HepG2 (cell line): ENCODE results near the gene POLDIP3. TPM values are rescaled to one million over a fixed set of nuclear protein-coding genes. Genes with fewer than 3 reads are reported as not detected.

Experiments used
- ATAC-seq: fragments of 200-7000 bp; cut with Tn5 transposase; 3 replicates; pipeline ENCODE4 v1.9.1; 2020; ENCODE audit warnings: mild to moderate bottlenecking, moderate library complexity
- BruUV-seq: library from RNA; stranded (reverse); fragments of 400-500 nt; replicated peaks from 2 replicates; lab custom pipeline; 2021; lab: Mats Ljungman, UMichigan
- CTCF ChIA-PET: fragments of 300-600 bp; formaldehyde crosslinking; extraction: SDS; loops from one replicate; lab custom pipeline; 2021; ENCODE audit warnings: low total read pairs, inconsistent platforms, low intra/inter-chr PET ratio; lab: Yijun Ruan, JAX
- POLR2A ChIA-PET: fragments of 350-600 bp; sonication (Branson Sonifier 250); formaldehyde crosslinking; loops from one replicate; lab custom pipeline; 2020; ENCODE audit warnings: antibody characterized with exemption, inconsistent platforms; lab: Yijun Ruan, JAX
- DNase-seq: peaks from one replicate; pipeline ENCODE4 v3.0.0-alpha.2; 2015; ENCODE audit warnings: low spot score
- FAIRE-seq: peaks from 3 replicates; lab custom pipeline; 2011; peaks lifted over from hg19 to GRCh38; lab: Jason Lieb, UNC
- H2AFZ ChIP-seq: one replicate; pipeline ENCODE4 v1.6.1; 2011; ENCODE audit warnings: low read length, inconsistent platforms
- H3K27ac ChIP-seq: fragments of 300-600 bp; 3 replicates; pipeline ENCODE4 v1.8.0; 2011; ENCODE audit warnings: mixed run types, mild to moderate bottlenecking, mixed read lengths, low read length, inconsistent platforms; ENCODE audit not compliant: insufficient read depth; ENCODE audit errors: extremely low read length
- H3K27me3 ChIP-seq, 2 experiments: fragments of 200-600 bp in 1 of 2; 2 replicates in 1 of 2; 3 replicates in 1 of 2; pipeline versions ENCODE4 v1.6.0 to v1.8.0; 2011; ENCODE audit warnings: low read length in 2 of 2, mild to moderate bottlenecking in 2 of 2, moderate library complexity in 2 of 2, inconsistent platforms in 1 of 2; ENCODE audit not compliant: insufficient read depth in 2 of 2, control insufficient read depth in 1 of 2
- H3K36me3 ChIP-seq, 2 experiments: fragments of 200-600 bp in 1 of 2; replicated peaks in 1 of 2; 2 replicates in 1 of 2; 3 replicates in 1 of 2; pipeline versions ENCODE4 v1.5.1 to v1.8.0; 2011; ENCODE audit warnings: low read length in 2 of 2, inconsistent platforms in 1 of 2; ENCODE audit not compliant: insufficient read depth in 2 of 2, control insufficient read depth in 1 of 2
- H3K4me1 ChIP-seq: 2 replicates; pipeline ENCODE4 v1.5.1; 2012; ENCODE audit warnings: low read length, inconsistent platforms; ENCODE audit not compliant: insufficient read depth
- H3K4me2 ChIP-seq: 2 replicates; pipeline ENCODE4 v1.6.0; 2011; ENCODE audit warnings: low read depth, low read length, inconsistent platforms
- H3K4me3 ChIP-seq, 3 experiments: fragments of 200-600 bp in 1 of 3; sonication (generic), shearing (Covaris generic) in 1 of 3; replicated peaks in 1 of 3; 2 replicates each; pipeline ENCODE4 v1.5.1; 2011 to 2016; ENCODE audit warnings: low read length in 3 of 3, inconsistent platforms in 2 of 3, low read depth in 2 of 3, mild to moderate bottlenecking in 2 of 3, control low read depth in 1 of 3, mixed read lengths in 1 of 3; ENCODE audit not compliant: insufficient read depth in 1 of 3
- H3K79me2 ChIP-seq: one replicate; pipeline ENCODE4 v1.6.1; 2011; ENCODE audit warnings: low read length, inconsistent platforms; ENCODE audit not compliant: insufficient read depth
- H3K9ac ChIP-seq: 2 replicates; pipeline ENCODE4 v1.6.0; 2011; ENCODE audit warnings: mild to moderate bottlenecking, low read depth, low read length, inconsistent platforms; ENCODE audit not compliant: insufficient read depth
- H3K9me3 ChIP-seq: 2 replicates; pipeline ENCODE4 v1.5.1; 2012; ENCODE audit warnings: mild to moderate bottlenecking, low read length
- H4K20me1 ChIP-seq: 2 replicates; pipeline ENCODE4 v1.6.0; 2011; ENCODE audit warnings: inconsistent platforms, mild to moderate bottlenecking, low read length, moderate library complexity; ENCODE audit not compliant: insufficient read depth
- ATF7 ChIP-seq, 2 experiments: fragments of 450-650 bp in 1 of 2; sonication (generic) in 1 of 2; formaldehyde crosslinking in 1 of 2; IDR thresholded peaks; 2 replicates each; pipeline versions ENCODE4 v1.4.0 to v1.6.1; 2016 to 2020; ENCODE audit warnings: antibody characterized with exemption in 1 of 2, mild to moderate bottlenecking in 1 of 2, missing genetic modification reagents in 1 of 2
- CBX2 ChIP-seq, 2 experiments: fragments of 200-600 bp in 1 of 2; sonication (generic); formaldehyde crosslinking in 1 of 2; IDR thresholded peaks; 2 replicates each; pipeline versions ENCODE4 v1.7.0 to v1.8.1; 2018 to 2022; ENCODE audit warnings: low read depth in 2 of 2, low read length in 1 of 2, mild to moderate bottlenecking in 1 of 2, missing genetic modification reagents in 1 of 2
- CEBPB ChIP-seq: IDR thresholded peaks from 2 replicates; pipeline ENCODE4 v1.6.1; 2011; ENCODE audit warnings: low read depth, low read length, improper control_type of control experiment, borderline replicate concordance
- CEBPG ChIP-seq: IDR thresholded peaks from 2 replicates; pipeline ENCODE4 v1.6.1; 2016
- CENPX ChIP-seq: sonication (generic); formaldehyde crosslinking; IDR thresholded peaks from 2 replicates; pipeline ENCODE4 v1.9.0; 2021; ENCODE audit warnings: mild to moderate bottlenecking, missing genetic modification reagents, moderate library complexity
- MAF1 ChIP-seq: sonication (generic); formaldehyde crosslinking; IDR thresholded peaks from 2 replicates; pipeline ENCODE4 v1.5.0; 2020; ENCODE audit warnings: missing genetic modification reagents, borderline replicate concordance
- MTF2 ChIP-seq: sonication (generic); formaldehyde crosslinking; IDR thresholded peaks from 2 replicates; pipeline ENCODE4 v1.5.0; 2020; ENCODE audit warnings: missing genetic modification reagents, borderline replicate concordance
- MYC ChIP-seq: sonication (generic); formaldehyde crosslinking; IDR thresholded peaks from 2 replicates; pipeline ENCODE4 v1.9.0; 2021; ENCODE audit warnings: missing genetic modification reagents, borderline replicate concordance
- NFE2 ChIP-seq: sonication (generic); formaldehyde crosslinking; IDR thresholded peaks from 2 replicates; pipeline ENCODE4 v1.4.0; 2020; ENCODE audit warnings: missing genetic modification reagents
- SMAD9 ChIP-seq: sonication (generic); formaldehyde crosslinking; IDR thresholded peaks from 2 replicates; pipeline ENCODE4 v1.5.1; 2020; ENCODE audit warnings: mild to moderate bottlenecking, missing genetic modification reagents
- SNAPC2 ChIP-seq: sonication (generic); formaldehyde crosslinking; IDR thresholded peaks from 2 replicates; pipeline ENCODE4 v1.8.1; 2022; ENCODE audit warnings: mild to moderate bottlenecking, missing genetic modification reagents
- ZMAT3 ChIP-seq: sonication (generic); formaldehyde crosslinking; conservative IDR thresholded peaks from 2 replicates; pipeline ENCODE4 v1.7.0; 2021; ENCODE audit warnings: missing genetic modification reagents
- ZNF143 ChIP-seq: sonication (generic); formaldehyde crosslinking; IDR thresholded peaks from 2 replicates; pipeline ENCODE4 v1.4.0; 2020; ENCODE audit warnings: missing genetic modification reagents
- ZNF354B ChIP-seq: sonication (generic); formaldehyde crosslinking; IDR thresholded peaks from 2 replicates; pipeline ENCODE4 v1.8.0; 2022; ENCODE audit warnings: mild to moderate bottlenecking, missing genetic modification reagents
- ZNF432 ChIP-seq: sonication (generic); formaldehyde crosslinking; IDR thresholded peaks from 2 replicates; pipeline ENCODE4 v1.5.0; 2020; ENCODE audit warnings: missing genetic modification reagents, mild to moderate bottlenecking, borderline replicate concordance
- ZNF703 ChIP-seq: sonication (generic); formaldehyde crosslinking; IDR thresholded peaks from 2 replicates; pipeline ENCODE4 v1.5.1; 2020; ENCODE audit warnings: missing genetic modification reagents, mild to moderate bottlenecking, moderate library complexity, borderline replicate concordance
- WGBS: methylation state at CpG from one replicate; pipeline ENCODE4 v1.1.6; 2017; ENCODE audit warnings: low lambda C conversion rate; 5-methylcytosine and 5-hydroxymethylcytosine counted together
- in situ Hi-C: cut with HindIII; loops from 2 replicates; pipeline ENCODE4 v1.10.0; 2017; ENCODE audit warnings: low pct_unique_long_range_greater_than_20kb; ENCODE audit not compliant: extremely low pct_ligation_motif_present
- intact Hi-C: fragments of 100-400 bp; cut with micrococcal nuclease; formaldehyde crosslinking; loops from one replicate; pipeline ENCODE4 v1.10.0; 2022; ENCODE audit not compliant: unreplicated experiment
- polyA plus RNA-seq, 8 experiments: library from polyadenylated mRNA; depleted of rRNA in 3 of 8; stranded (reverse) in 7 of 8; unstranded in 1 of 8; fragments of >200 nt; fragmentation: Illumina TruSeq in 4 of 8; extraction: Trizol in 4 of 8; gene quantifications; 2 replicates each; pipeline versions ENCODE4 v1.2.1 to v1.2.3, GENCODE V29; 2011 to 2016; ENCODE audit warnings: low read depth in 4 of 8, missing spikeins in 1 of 8, mixed read lengths in 1 of 8; ENCODE audit not compliant: insufficient read depth in 1 of 8
- total RNA-seq, 5 experiments: library from RNA; depleted of rRNA; stranded (reverse); fragments of >200 nt; fragmentation: Illumina TruSeq; extraction: Trizol; gene quantifications; 2 replicates each; pipeline ENCODE4 v1.2.3, GENCODE V29; 2016; ENCODE audit warnings: low read depth in 1 of 5
- TF ChIP-seq, protein P1 (sequence below): sonication (generic); formaldehyde crosslinking; IDR thresholded peaks from 2 replicates; pipeline ENCODE4; 2020; ENCODE audit warnings: missing genetic modification reagents, mild to moderate bottlenecking, borderline replicate concordance

The POLDIP3 gene
- total and polyA plus RNA-seq, 2 of the 13 experiments (the other 11 are each of a cell fraction or from before 2014, with no cell fraction given), result 45.8 to 47.4 TPM

DNA sequence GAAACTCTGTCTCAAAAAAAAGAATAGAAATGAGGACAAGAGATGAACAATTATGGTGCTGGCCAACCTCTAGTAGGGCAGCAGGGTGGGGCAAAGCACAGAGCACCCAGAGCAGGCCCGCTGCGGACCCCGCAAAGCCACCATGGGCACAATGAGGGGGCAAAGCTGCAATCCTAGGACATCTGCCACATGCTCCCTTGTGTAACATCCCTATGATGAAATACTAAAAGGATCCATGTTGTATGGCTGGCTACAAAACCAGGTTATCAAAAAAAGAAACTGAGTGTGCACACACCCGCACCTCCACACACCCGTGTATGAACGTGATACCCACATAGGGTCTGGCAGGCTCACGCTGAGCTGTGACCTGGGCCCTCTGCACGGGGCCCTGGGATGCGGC is 18.3 kb upstream of the POLDIP3 start:
- Histone ChIP-seq H3K27me3 (no peaks in the 10 kb centered on the region), H3K36me3 (peaks cover 44 to 85% of the 10 kb centered on the region in 2 experiments), H3K79me2 (peaks cover 28% of the 10 kb centered on the region), H3K27ac (no peak overlapping the region), H3K4me2 (no peak overlapping the region), H4K20me1 (peaks cover 38% of the 10 kb centered on the region), H3K9ac (no peak overlapping the region), H2AFZ (no peak overlapping the region), H3K4me3 (no peak overlapping the region), H3K9me3 (no peaks in the 10 kb centered on the region), H3K4me1 (peaks cover 24% of the 10 kb centered on the region)
- TF ChIP-seq CEBPG (CRISPR knock-in tag) (0 out of 2 replicates have a peak, but pooled peaks have one; percentile 29), ZMAT3 (no peak), CEBPB (peak; percentile 59; the same call in 1 of the 2 replicates), MAF1 (CRISPR knock-in tag) (no peak), MTF2 (CRISPR knock-in tag) (no peak), ATF7 (IDR thresholded peaks at IDR 0.05) (no peak), ATF7 (CRISPR knock-in tag; IDR thresholded peaks at IDR 0.05) (no peak), ZNF143 (0 out of 2 replicates have a peak, but pooled peaks have one; percentile 15)
- 98% methylated on average over 9 of the region's 9 CpGs for WGBS
- FAIRE-seq (no peak), ATAC-seq (no peak), DNase-seq (no peak)
- intact Hi-C loops (no loop called here), in situ Hi-C loops (no loop called here)
- POLR2A ChIA-PET, result interaction anchor here (1.0 to 2.5 kb wide), 4 partner anchors 10 to 20 kb away, joined by 4 to 14 read pairs (median 7); partner anchors contain the start of gene CYB5R3
- no TSS peak for BruUV-seq
- CTCF ChIA-PET, result no interaction called here

DNA sequence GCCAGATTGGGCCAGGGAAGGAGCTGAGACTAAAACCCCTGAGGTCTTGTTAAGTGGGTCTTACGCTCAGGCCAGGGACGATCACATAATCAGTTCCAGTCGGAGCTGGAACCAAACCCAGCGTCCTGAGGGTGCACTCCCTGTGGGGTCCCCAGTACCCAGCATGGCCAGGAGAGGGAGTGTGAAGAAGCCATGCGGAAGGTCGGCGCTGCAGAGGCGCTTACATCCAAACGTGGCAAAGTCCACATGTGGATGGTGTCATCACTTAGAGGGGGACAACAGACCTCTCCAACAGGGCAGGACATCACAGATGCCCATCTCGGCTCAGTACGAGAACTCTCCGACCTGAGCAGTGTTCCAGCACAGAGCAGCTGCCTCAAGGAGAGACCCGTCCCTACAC is 17.4 kb upstream of the POLDIP3 start:
- Histone ChIP-seq H3K9me3 (no peaks in the 10 kb centered on the region), H2AFZ (no peak overlapping the region), H3K36me3 (peaks cover 52 to 87% of the 10 kb centered on the region in 2 experiments), H3K4me2 (no peak overlapping the region), H3K4me3 (no peak overlapping the region), H4K20me1 (peaks cover 32% of the 10 kb centered on the region), H3K27me3 (no peaks in the 10 kb centered on the region), H3K27ac (peak overlapping the region; percentile 32), H3K79me2 (peaks cover 19% of the 10 kb centered on the region), H3K4me1 (peaks cover 24% of the 10 kb centered on the region), H3K9ac (0 out of 2 replicates have a peak overlapping the region, but pooled peaks have one; percentile 19)
- DNase-seq, result peak; percentile 47
- in situ Hi-C loops, result no loop called here
- BruUV-seq, result no TSS peak
- intact Hi-C loops, result no loop called here
- 90% methylated on average over 8 of the region's 13 CpGs for WGBS
- POLR2A ChIA-PET, result interaction anchor here (2.0 to 2.5 kb wide), 3 partner anchors 11 to 17 kb away, joined by 5 to 14 read pairs (median 9); partner anchors contain the start of gene CYB5R3
- CTCF ChIA-PET, result interaction anchor here (1.2 kb wide), 1 partner anchor 29 kb away, joined by 4 read pairs; no protein-coding TSS in a partner anchor
- ATAC-seq, result peak; percentile 62
- no peak for FAIRE-seq
- TF ChIP-seq CENPX (CRISPR knock-in tag) (no peak), MYC (CRISPR knock-in tag) (peak; percentile 20; the same call in 1 of the 2 replicates), ZNF432 (CRISPR knock-in tag) (no peak), ZNF703 (CRISPR knock-in tag) (no peak), NFE2 (CRISPR knock-in tag) (no peak), CBX2 (IDR thresholded peaks at IDR 0.05; ENCODE audit: low read depth, low read length) (no peak), CBX2 (CRISPR knock-in tag; IDR thresholded peaks at IDR 0.05; ENCODE audit: low read depth) (no peak), SNAPC2 (no peak), ZNF354B (CRISPR knock-in tag) (no peak), SMAD9 (CRISPR knock-in tag) (no peak)
- TF ChIP-seq, protein P1, sequence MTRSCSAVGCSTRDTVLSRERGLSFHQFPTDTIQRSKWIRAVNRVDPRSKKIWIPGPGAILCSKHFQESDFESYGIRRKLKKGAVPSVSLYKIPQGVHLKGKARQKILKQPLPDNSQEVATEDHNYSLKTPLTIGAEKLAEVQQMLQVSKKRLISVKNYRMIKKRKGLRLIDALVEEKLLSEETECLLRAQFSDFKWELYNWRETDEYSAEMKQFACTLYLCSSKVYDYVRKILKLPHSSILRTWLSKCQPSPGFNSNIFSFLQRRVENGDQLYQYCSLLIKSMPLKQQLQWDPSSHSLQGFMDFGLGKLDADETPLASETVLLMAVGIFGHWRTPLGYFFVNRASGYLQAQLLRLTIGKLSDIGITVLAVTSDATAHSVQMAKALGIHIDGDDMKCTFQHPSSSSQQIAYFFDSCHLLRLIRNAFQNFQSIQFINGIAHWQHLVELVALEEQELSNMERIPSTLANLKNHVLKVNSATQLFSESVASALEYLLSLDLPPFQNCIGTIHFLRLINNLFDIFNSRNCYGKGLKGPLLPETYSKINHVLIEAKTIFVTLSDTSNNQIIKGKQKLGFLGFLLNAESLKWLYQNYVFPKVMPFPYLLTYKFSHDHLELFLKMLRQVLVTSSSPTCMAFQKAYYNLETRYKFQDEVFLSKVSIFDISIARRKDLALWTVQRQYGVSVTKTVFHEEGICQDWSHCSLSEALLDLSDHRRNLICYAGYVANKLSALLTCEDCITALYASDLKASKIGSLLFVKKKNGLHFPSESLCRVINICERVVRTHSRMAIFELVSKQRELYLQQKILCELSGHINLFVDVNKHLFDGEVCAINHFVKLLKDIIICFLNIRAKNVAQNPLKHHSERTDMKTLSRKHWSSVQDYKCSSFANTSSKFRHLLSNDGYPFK, result peak; percentile 10; the same call in 1 of the 2 replicates
